ENCODE data around the gene IL21R.
"Not testable (repeated sequence)": the region's sequence is repeated elsewhere in the genome, so short reads cannot be mapped to it uniquely, and the experiment has no call there.

IL21R gene

GRCh38 chr16:27432558-27432957 lies 30.6 kb downstream of the IL21R start:
- peak overlapping the region; percentile 12 to 68 (median 48); a peak in 17 of 22 replicates for H3K9ac ChIP-seq
- no peaks in the 10 kb centered on the region for H3K27me3 ChIP-seq
- H3K4me1 ChIP-seq = peaks cover 69 to 80% (median 75%) of the 10 kb centered on the region in 10 experiments
- H3K9me3 ChIP-seq (replicated peaks in 1 of 11) = no peaks in the 10 kb centered on the region
- peaks cover 0 to 39% (median 0%) of the 10 kb centered on the region in 11 experiments; a peak in 5 of 22 replicates for H4K20me1 ChIP-seq
- peak overlapping the region; percentile 53 to 87 (median 81); a peak in 21 of 22 replicates for H3K27ac ChIP-seq
- H3K36me3 ChIP-seq = peaks cover 0 to 53% (median 25%) of the 10 kb centered on the region in 11 experiments; a peak in 20 of 22 replicates
- H3K4me2 ChIP-seq = peak overlapping the region; percentile 82 to 91 (median 86)
- TF ChIP-seq Cebpa-rat (IDR thresholded peaks at IDR 0.05) = no peak
- 0 out of 20 replicates have a peak overlapping the region, but pooled peaks of 1 of the 10 experiments have one; percentile 44 for H3K4me3 ChIP-seq

GRCh38 chr16:27433191-27433590 lies 31.2 kb downstream of the IL21R start:
- Histone ChIP-seq H3K27ac (peak overlapping the region; percentile 53 to 87 (median 81); a peak in 16 of 22 replicates), H4K20me1 (peaks cover 0 to 45% (median 0%) of the 10 kb centered on the region in 11 experiments; a peak in 5 of 22 replicates), H3K4me2 (peak overlapping the region; percentile 82 to 91 (median 86)), H3K36me3 (peaks cover 0 to 59% (median 31%) of the 10 kb centered on the region in 11 experiments; a peak in 20 of 22 replicates), H3K4me1 (peaks cover 64 to 75% (median 70%) of the 10 kb centered on the region in 10 experiments), H3K9ac (peak overlapping the region in 7 of 11 experiments; percentile 27 to 68 (median 48); a peak in 9 of 22 replicates)
- H3K9me3 ChIP-seq (replicated peaks in 1 of 11); H3K4me3 ChIP-seq; H3K27me3 ChIP-seq: not testable (repeated sequence)

- Histone ChIP-seq H3K4me1 (peaks cover 60 to 75% (median 69%) of the 10 kb centered on the region in 10 experiments), H3K9ac (peak overlapping the region in 5 of 11 experiments; percentile 4 to 43 (median 28); a peak in 9 of 22 replicates), H3K36me3 (peaks cover 0 to 63% (median 35%) of the 10 kb centered on the region in 11 experiments; a peak in 20 of 22 replicates), H3K27me3 (no peaks in the 10 kb centered on the region), H3K4me2 (peak overlapping the region; percentile 82 to 91 (median 86)), H3K9me3 (replicated peaks in 1 of 11) (no peaks in the 10 kb centered on the region), H3K27ac (peak overlapping the region in 7 of 11 experiments; percentile 13 to 87 (median 81); a peak in 10 of 22 replicates), H4K20me1 (peaks cover 0 to 50% (median 0%) of the 10 kb centered on the region in 11 experiments; a peak in 5 of 22 replicates), H3K4me3 (no peak overlapping the region)
- no peak for TF ChIP-seq Cebpa-rat (IDR thresholded peaks at IDR 0.05)
Measured at GRCh38 chr16:27433636-27434035, 31.7 kb downstream of the IL21R start.

GRCh38 chr16:27434141-27435051 lies 32.4 kb downstream of the IL21R start:
- Histone ChIP-seq H3K4me3 (no peak overlapping the region), H3K36me3 (peaks cover 0 to 71% (median 37%) of the 10 kb centered on the region in 11 experiments; a peak in 20 of 22 replicates), H3K9me3 (replicated peaks in 1 of 11) (no peaks in the 10 kb centered on the region), H3K27ac (peak overlapping the region in 7 of 11 experiments; percentile 13 to 87 (median 81); a peak in 9 of 22 replicates), H3K4me1 (peaks cover 52 to 75% (median 69%) of the 10 kb centered on the region in 10 experiments), H3K9ac (peak overlapping the region in 6 of 11 experiments; percentile 4 to 43 (median 32); a peak in 9 of 22 replicates), H4K20me1 (peaks cover 0 to 57% (median 0%) of the 10 kb centered on the region in 11 experiments; a peak in 5 of 22 replicates), H3K27me3 (no peaks in the 10 kb centered on the region), H3K4me2 (peak overlapping the region; percentile 82 to 91 (median 86))
- TF ChIP-seq Cebpa-rat (IDR thresholded peaks at IDR 0.05) = no peak

- H3K9ac ChIP-seq; H3K9me3 ChIP-seq (replicated peaks in 1 of 11); H3K27me3 ChIP-seq; H3K4me3 ChIP-seq: not testable (repeated sequence)
- Histone ChIP-seq H3K36me3 (peaks cover under 1 to 79% (median 37%) of the 10 kb centered on the region in 11 experiments; a peak in 20 of 22 replicates), H3K4me2 (peak overlapping the region in 3 of 11 experiments; percentile 82 to 83 (median 83); a peak in 2 of 22 replicates), H3K4me1 (peaks cover 44 to 71% (median 67%) of the 10 kb centered on the region in 10 experiments), H4K20me1 (peaks cover 0 to 65% (median 0%) of the 10 kb centered on the region in 11 experiments; a peak in 6 of 22 replicates), H3K27ac (peak overlapping the region in 1 of 11 experiments; percentile 79; a peak in 1 of 22 replicates)
Measured at GRCh38 chr16:27435146-27435545, 33.2 kb downstream of the IL21R start.

GRCh38 chr16:27436065-27436464 lies 34.1 kb downstream of the IL21R start:
- Histone ChIP-seq H3K9me3 (replicated peaks in 1 of 11) (no peaks in the 10 kb centered on the region), H3K4me1 (peaks cover 35 to 64% (median 58%) of the 10 kb centered on the region in 10 experiments), H3K4me3 (no peak overlapping the region), H3K27me3 (no peaks in the 10 kb centered on the region), H3K36me3 (peaks cover 6 to 86% (median 37%) of the 10 kb centered on the region in 11 experiments; a peak in 20 of 22 replicates), H3K27ac (no peak overlapping the region), H4K20me1 (peaks cover 0 to 72% (median 0%) of the 10 kb centered on the region in 11 experiments; a peak in 6 of 22 replicates), H3K4me2 (no peak overlapping the region), H3K9ac (no peak overlapping the region)
- TF ChIP-seq Cebpa-rat (IDR thresholded peaks at IDR 0.05) = no peak

- TF ChIP-seq Cebpa-rat (IDR thresholded peaks at IDR 0.05) = no peak
- Histone ChIP-seq H3K4me3 (no peak overlapping the region), H3K4me1 (peaks cover 25 to 54% (median 48%) of the 10 kb centered on the region in 10 experiments), H3K27ac (no peak overlapping the region), H3K9ac (0 out of 22 replicates have a peak overlapping the region, but pooled peaks of 1 of the 11 experiments have one; percentile 37), H3K36me3 (peaks cover 13 to 91% (median 37%) of the 10 kb centered on the region in 11 experiments; a peak in 20 of 22 replicates), H3K9me3 (replicated peaks in 1 of 11) (no peaks in the 10 kb centered on the region), H3K27me3 (no peaks in the 10 kb centered on the region), H4K20me1 (peaks cover 0 to 82% (median 0%) of the 10 kb centered on the region in 11 experiments; a peak in 6 of 22 replicates), H3K4me2 (0 out of 22 replicates have a peak overlapping the region, but pooled peaks of 1 of the 11 experiments have one; percentile 3)
Measured at GRCh38 chr16:27436921-27437650, 35.1 kb downstream of the IL21R start.

GRCh38 chr16:27437946-27438345 lies 36.0 kb downstream of the IL21R start:
- H3K4me1 ChIP-seq = peaks cover 16 to 45% (median 39%) of the 10 kb centered on the region in 10 experiments
- peaks cover 18 to 96% (median 42%) of the 10 kb centered on the region in 11 experiments; a peak in 20 of 22 replicates for H3K36me3 ChIP-seq
- peak overlapping the region in 3 of 11 experiments; percentile 20 to 45 (median 38); a peak in 2 of 22 replicates for H3K9ac ChIP-seq
- H3K4me3 ChIP-seq = no peak overlapping the region
- H3K4me2 ChIP-seq = 0 out of 22 replicates have a peak overlapping the region, but pooled peaks of 2 of the 11 experiments have one; percentile 47 to 52
- peaks cover 0 to 4% (median 0%) of the 10 kb centered on the region in 11 experiments; a peak in 7 of 22 replicates for H3K9me3 ChIP-seq (replicated peaks in 1 of 11)
- no peak for TF ChIP-seq Cebpa-rat (IDR thresholded peaks at IDR 0.05)
- 0 out of 22 replicates have a peak overlapping the region, but pooled peaks of 1 of the 11 experiments have one; percentile 12 for H3K27ac ChIP-seq
- no peaks in the 10 kb centered on the region for H3K27me3 ChIP-seq
- H4K20me1 ChIP-seq = peaks cover 0 to 83% (median 0%) of the 10 kb centered on the region in 11 experiments; a peak in 6 of 22 replicates

Measured in BLaER1 treated with 17β-estradiol and CSF1 and Interleukin-3, amounts not matched to agents 10 nM and 100 nM (cell line).